ENCODE data around the gene OAT. TPM values are rescaled to one million over a fixed set of nuclear protein-coding genes. Genes with fewer than 3 reads are reported as not detected.

Gene OAT
- total and polyA plus RNA-seq, 10 of the 15 experiments (the other 5 are each of a cell fraction or from before 2014, with no cell fraction given): 1.2 to 9.8 (median 1.6) TPM

GRCh38 chr10:124370426-124370825, 48.3 kb downstream of the OAT start (continued):
- no peak for TF ChIP-seq RELB (IDR thresholded peaks at IDR 0.05; ENCODE audit: low read depth)
- TF ChIP-seq ZBTB33 (IDR thresholded peaks at IDR 0.05): no peak
- TF ChIP-seq CUX1 (IDR thresholded peaks at IDR 0.05; ENCODE audit: insufficient replicate concordance, low read depth, low read length): no peak
- no peak for TF ChIP-seq ZBTB40 (IDR thresholded peaks at IDR 0.05; ENCODE audit: borderline replicate concordance)
- TF ChIP-seq SREBF2 (IDR thresholded peaks at IDR 0.05; ENCODE audit: low read length): no peak
- TF ChIP-seq JUND (IDR thresholded peaks at IDR 0.05; ENCODE audit: low read depth, low read length): no peak
- TF ChIP-seq PML (IDR thresholded peaks at IDR 0.05; ENCODE audit: low read length): no peak
- TF ChIP-seq RELA (IDR thresholded peaks at IDR 0.05; ENCODE audit: borderline replicate concordance, partially characterized antibody): no peak
- no peak for TF ChIP-seq KLF5 (IDR thresholded peaks at IDR 0.05; ENCODE audit: partially characterized antibody)
- TF ChIP-seq TCF12 (IDR thresholded peaks at IDR 0.05; ENCODE audit: low read depth, low read length): no peak

Measured in GM12878 (cell line).